IgD-negative memory B cell (primary cell): ENCODE measurements around the gene TMPRSS5. TPM values are rescaled to one million over a fixed set of nuclear protein-coding genes. Genes with fewer than 3 reads are reported as not detected.
A peak's percentile ranks its signal among the peaks of the same experiment; 100 is the strongest.
"Not testable (repeated sequence)": the region's sequence is repeated elsewhere in the genome, so short reads cannot be mapped to it uniquely, and the experiment has no call there.

ENCODE experiments used
- H3K27ac Mint-ChIP-seq, 3 donors: one replicate each; pipeline ENCODE4 v1.8.0; 2020 to 2022; ENCODE audit warnings: mild to moderate bottlenecking in 3 of 3, mixed read lengths in 3 of 3, moderate library complexity in 1 of 3
- H3K27me3 Mint-ChIP-seq: one replicate; pipeline ENCODE4 v1.8.0; 2021; ENCODE audit warnings: mixed read lengths
- H3K36me3 Mint-ChIP-seq: one replicate; pipeline ENCODE4 v1.8.0; 2020; ENCODE audit warnings: mild to moderate bottlenecking, mixed read lengths
- H3K4me1 Mint-ChIP-seq, 3 donors: one replicate each; pipeline ENCODE4 v1.8.0; 2020 to 2022; ENCODE audit warnings: mixed read lengths in 3 of 3, mild to moderate bottlenecking in 1 of 3
- H3K4me3 Mint-ChIP-seq, 4 donors: one replicate each; pipeline ENCODE4 v1.8.0; 2020 to 2022; ENCODE audit warnings: mild to moderate bottlenecking in 4 of 4, mixed read lengths in 4 of 4, moderate library complexity in 3 of 4
- H3K9me3 Mint-ChIP-seq, 3 donors: one replicate each; pipeline ENCODE4 v1.8.0; 2020 to 2021; ENCODE audit warnings: mixed read lengths in 3 of 3, mild to moderate bottlenecking in 1 of 3
- polyA plus RNA-seq: library from polyadenylated mRNA; unstranded; fragments of 300-500 nt; fragmentation: Illumina TruSeq; gene quantifications from one replicate; pipeline ENCODE4 v1.2.3, GENCODE V29; 2021

Gene TMPRSS5
- polyA plus RNA-seq, 1 donor from 2014 or later = not detected

DNA sequence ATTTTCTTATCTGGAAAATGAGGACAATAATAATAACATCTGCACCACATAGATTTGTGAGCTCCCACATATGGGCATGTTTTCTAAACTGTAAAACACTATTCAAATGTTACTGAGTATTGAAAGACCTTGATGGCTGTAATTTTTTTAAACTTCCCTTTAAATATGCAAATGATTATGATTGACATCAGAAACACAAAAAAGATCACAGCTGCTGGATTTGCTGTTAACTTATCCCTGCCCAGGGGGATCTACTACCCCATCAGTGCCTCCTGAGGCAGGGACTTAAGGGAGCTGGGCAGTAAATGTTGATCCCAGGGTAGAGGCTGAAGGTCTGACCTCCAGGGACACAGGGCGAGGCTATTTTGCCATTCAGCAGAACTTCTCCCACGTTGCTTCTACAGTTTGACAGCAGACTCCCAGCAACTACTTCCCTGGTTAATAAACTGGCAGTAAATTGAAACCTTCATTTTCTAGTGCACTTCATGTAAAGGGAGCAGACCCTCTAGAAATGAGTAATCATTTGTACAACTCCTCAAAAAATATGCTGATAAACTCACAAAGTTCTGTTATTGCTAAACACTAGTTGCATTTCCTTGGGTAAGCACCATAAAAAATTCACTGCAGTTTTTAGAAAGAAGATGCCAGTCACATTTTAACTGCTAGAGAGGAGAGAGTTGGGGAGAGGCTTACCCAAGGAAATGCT, 20.3 kb downstream of the TMPRSS5 start:
- no peaks in the 10 kb centered on the region for H3K9me3 Mint-ChIP-seq
- H3K4me3 Mint-ChIP-seq = no peak overlapping the region
- H3K4me1 Mint-ChIP-seq = peaks cover 0 to 8% (median 6%) of the 10 kb centered on the region in 3 donors
- no peak overlapping the region for H3K27ac Mint-ChIP-seq
- peaks cover 8% of the 10 kb centered on the region for H3K27me3 Mint-ChIP-seq
- H3K36me3 Mint-ChIP-seq = peaks cover 5% of the 10 kb centered on the region

DNA sequence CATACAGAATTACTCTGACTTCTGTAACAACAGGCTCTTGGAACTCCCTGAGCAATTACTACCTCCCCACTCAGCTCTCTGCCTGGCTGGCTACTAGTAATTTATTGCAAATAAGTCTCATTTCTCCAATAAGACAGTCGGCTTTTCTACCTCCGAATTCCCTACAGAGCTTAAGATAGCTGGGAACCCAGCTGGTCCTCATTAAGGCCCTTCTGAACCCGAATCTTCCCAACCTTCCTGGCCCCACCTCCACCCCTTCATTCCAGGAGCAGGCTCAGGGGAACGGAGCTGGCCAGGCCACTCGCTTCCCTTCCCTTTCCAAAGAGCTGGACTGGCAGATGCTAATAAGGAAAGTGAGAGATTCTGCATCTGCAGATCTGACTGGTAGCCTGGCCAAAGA, 21.6 kb downstream of the TMPRSS5 start:
- Mint-ChIP-seq H3K9me3 (no peaks in the 10 kb centered on the region), H3K36me3 (peaks cover 5% of the 10 kb centered on the region), H3K27me3 (peaks cover 8% of the 10 kb centered on the region), H3K4me3 (peak overlapping the region in 1 of 4 donors; percentile 22), H3K4me1 (peaks cover 0 to 8% (median 6%) of the 10 kb centered on the region in 3 donors), H3K27ac (no peak overlapping the region)

DNA sequence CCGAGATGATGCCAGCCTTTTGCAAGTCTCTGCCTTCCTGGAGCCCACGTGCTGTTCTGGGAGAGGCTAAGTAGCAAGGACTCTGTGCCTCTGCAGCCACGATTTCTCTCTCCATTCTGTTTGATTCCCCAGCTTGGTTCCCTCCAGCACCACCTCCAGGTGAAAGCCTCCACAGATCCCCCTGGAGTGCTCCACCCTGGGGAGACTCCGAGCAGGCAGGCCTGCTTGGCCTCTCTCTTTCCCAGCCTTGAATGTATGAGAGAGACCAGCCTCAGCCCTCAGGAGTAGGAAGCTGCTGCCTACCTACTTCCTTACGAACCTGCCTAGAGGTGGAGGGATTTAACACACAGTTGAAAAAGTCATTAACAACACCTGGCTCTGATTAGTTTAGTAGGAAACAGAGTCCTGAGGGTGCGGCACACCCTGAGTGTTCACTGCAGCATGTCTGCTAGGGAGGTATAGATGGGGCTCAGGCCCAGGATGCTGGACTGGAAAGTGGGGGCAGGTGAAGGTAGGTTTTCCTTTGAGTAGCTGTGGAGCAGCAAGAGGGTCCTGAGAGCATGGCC, 22.5 kb downstream of the TMPRSS5 start:
- H3K27ac Mint-ChIP-seq = no peak overlapping the region
- no peak overlapping the region for H3K4me3 Mint-ChIP-seq

DNA sequence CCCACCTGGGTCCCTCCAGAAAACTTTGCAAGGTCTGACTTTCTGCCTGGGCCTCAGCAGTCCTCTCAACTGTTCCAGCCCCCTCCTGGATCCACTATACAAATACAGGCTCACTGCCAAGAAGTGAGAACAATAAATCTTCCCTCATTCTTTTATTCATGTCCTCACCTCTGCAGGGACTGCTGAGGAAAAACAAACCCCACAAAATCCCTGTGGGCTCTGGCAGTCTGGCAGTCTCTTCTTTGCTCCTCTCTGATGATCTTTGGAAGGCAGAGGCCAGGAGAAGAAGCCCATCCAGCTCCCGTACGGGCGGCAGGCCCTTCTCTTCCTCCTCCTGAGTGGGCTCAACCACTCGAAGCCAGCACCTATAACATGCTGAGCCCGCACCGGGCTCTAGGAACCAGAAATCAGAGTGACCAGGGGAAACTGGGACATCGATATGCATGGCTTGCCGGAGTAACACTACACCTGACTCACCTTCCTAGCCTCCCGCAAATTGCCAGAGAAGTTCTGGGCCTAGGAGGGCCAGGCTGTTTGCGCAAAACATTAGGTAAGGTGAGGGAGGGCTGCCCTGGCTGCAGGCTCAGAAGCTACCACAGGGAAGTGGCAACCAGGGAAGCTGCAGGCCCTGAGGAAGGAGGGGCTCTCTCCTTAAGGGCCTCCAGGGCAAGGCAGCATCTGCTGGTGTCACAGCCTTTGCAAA, 24.2 kb downstream of the TMPRSS5 start:
- Mint-ChIP-seq H3K4me3 (no peak overlapping the region), H3K9me3 (no peaks in the 10 kb centered on the region), H3K27me3 (peaks cover 8% of the 10 kb centered on the region), H3K27ac (no peak overlapping the region), H3K4me1 (peaks cover 0 to 8% (median 6%) of the 10 kb centered on the region in 3 donors), H3K36me3 (peaks cover 2% of the 10 kb centered on the region)

More for the DNA sequence above, 22.5 kb downstream of the TMPRSS5 start:
- Mint-ChIP-seq H3K36me3 (peaks cover 5% of the 10 kb centered on the region), H3K4me1 (peaks cover 0 to 8% (median 6%) of the 10 kb centered on the region in 3 donors), H3K9me3 (no peaks in the 10 kb centered on the region), H3K27me3 (peaks cover 8% of the 10 kb centered on the region)

DNA sequence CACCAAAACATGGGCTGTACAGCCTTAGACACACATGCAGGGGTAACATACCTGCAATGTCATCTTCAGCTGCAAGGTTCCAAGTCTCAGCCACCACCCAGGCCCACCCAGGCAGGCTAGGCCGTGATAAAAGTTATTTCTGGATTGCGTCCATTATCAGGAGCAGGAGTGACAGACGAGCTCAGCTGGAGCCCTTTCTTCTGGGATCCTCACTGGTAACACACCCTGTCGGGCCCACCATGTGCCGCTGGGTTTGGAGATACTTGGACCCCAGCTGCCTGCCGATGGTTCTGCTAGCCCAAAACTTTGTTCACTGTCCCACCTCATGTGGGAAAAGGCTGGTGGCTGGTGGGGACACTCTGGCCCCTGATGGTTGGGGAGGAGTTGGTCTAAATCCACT, 24.8 kb downstream of the TMPRSS5 start:
- Mint-ChIP-seq H3K27ac (no peak overlapping the region), H3K36me3 (peaks cover 2% of the 10 kb centered on the region), H3K27me3 (peaks cover 8% of the 10 kb centered on the region), H3K9me3 (no peaks in the 10 kb centered on the region), H3K4me3 (no peak overlapping the region), H3K4me1 (peaks cover 0 to 8% (median 6%) of the 10 kb centered on the region in 3 donors)

DNA sequence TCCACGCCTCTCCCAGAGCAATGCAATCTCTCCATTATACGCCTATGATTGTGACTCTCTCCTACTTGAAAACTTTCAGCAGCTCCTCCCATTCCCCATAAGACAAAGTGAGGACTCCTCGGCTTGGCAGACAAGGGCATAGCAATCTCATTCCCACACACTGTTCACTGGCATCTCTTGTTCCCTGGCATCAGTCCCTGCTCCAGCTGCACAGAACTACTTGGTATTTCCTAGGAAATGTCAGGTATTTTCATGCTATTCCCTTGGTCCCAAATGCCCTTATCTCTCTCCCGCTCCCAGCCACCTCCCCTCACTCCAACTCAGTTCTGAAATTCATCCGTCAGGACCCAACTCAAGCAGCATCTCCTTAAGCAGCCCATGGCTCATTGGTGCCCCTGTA, 28.4 kb downstream of the TMPRSS5 start:
- no peaks in the 10 kb centered on the region for H3K36me3 Mint-ChIP-seq
- H3K27ac Mint-ChIP-seq = no peak overlapping the region
- H3K9me3 Mint-ChIP-seq = peaks cover 0 to 1% (median 0%) of the 10 kb centered on the region in 3 donors
- H3K4me3 Mint-ChIP-seq = no peak overlapping the region
- H3K4me1 Mint-ChIP-seq = no peaks in the 10 kb centered on the region
- peaks cover 10% of the 10 kb centered on the region for H3K27me3 Mint-ChIP-seq

DNA sequence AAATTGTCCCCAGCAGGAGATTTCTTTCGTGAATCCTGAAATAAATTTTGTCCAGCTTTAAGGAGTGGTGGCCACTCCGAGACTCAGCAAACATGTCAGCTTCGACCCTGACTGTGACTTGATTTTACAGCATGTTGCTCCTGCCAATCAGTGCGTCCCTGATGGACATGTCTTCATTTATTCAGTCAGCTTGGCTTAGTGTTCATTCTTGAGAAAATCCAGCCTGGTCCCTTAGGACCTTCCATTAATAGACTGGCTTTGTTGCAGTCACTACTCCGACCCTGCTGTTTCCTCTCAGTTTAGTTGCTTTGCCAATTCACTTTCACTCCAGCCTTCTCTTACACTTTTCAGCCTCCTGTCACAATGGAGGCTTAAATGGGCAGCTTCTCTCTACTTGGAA, 30.5 kb downstream of the TMPRSS5 start:
- H3K27me3 Mint-ChIP-seq = peaks cover 2% of the 10 kb centered on the region
- H3K27ac Mint-ChIP-seq = no peak overlapping the region
- no peak overlapping the region for H3K4me3 Mint-ChIP-seq
- H3K9me3 Mint-ChIP-seq = peaks cover 0 to 1% (median 0%) of the 10 kb centered on the region in 3 donors
- H3K4me1 Mint-ChIP-seq = no peaks in the 10 kb centered on the region
- no peaks in the 10 kb centered on the region for H3K36me3 Mint-ChIP-seq

DNA sequence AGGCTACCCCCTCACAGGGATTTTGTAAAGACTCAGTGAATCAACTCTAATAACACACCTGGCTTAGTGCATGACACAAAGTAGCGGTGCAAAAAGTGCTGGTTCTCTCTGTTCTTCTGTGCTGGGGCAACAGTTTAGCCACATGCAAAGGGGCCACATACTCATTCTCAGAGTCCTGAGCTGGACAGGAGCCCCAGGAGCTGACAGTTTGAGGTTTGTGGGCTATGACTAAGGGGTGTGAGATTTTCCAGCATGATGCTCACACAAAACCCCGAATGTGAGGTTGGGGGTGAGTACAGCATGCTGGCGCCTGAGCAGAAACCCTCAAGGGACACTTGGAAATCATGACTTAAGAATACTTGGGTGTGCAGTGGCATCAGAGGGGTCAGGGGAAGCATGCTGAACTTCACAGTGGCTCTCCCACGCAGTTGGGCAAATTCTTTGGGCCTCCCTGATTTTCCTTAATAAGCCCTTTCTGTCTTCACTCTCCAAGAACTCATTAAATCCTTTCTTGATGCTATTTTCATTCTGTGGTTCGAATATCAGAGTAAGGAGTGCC, 31.0 kb downstream of the TMPRSS5 start:
- no peaks in the 10 kb centered on the region for H3K4me1 Mint-ChIP-seq
- H3K9me3 Mint-ChIP-seq = peaks cover 0 to 1% (median 0%) of the 10 kb centered on the region in 3 donors
- H3K36me3 Mint-ChIP-seq = no peaks in the 10 kb centered on the region
- no peak overlapping the region for H3K4me3 Mint-ChIP-seq
- peaks cover 2% of the 10 kb centered on the region for H3K27me3 Mint-ChIP-seq
- H3K27ac Mint-ChIP-seq = no peak overlapping the region

DNA sequence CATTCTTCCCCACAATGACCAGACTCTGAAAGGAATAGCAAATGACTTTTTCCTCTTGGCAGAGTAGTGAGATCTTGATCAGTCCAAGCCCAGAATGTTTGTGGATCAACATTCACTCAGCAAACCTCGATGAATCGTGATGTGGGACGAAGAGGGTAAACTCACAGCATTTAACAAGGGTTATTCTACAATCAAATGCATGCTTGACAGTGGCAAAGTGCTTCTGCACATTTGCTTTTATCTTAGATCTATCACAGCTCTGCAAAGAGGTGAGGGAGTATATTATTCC, 31.8 kb downstream of the TMPRSS5 start:
- H3K9me3 Mint-ChIP-seq = peaks cover 0 to 1% (median 0%) of the 10 kb centered on the region in 3 donors
- H3K4me3 Mint-ChIP-seq = no peak overlapping the region
- no peaks in the 10 kb centered on the region for H3K36me3 Mint-ChIP-seq
- H3K27ac Mint-ChIP-seq = no peak overlapping the region
- H3K27me3 Mint-ChIP-seq = peaks cover 2% of the 10 kb centered on the region
- no peaks in the 10 kb centered on the region for H3K4me1 Mint-ChIP-seq

DNA sequence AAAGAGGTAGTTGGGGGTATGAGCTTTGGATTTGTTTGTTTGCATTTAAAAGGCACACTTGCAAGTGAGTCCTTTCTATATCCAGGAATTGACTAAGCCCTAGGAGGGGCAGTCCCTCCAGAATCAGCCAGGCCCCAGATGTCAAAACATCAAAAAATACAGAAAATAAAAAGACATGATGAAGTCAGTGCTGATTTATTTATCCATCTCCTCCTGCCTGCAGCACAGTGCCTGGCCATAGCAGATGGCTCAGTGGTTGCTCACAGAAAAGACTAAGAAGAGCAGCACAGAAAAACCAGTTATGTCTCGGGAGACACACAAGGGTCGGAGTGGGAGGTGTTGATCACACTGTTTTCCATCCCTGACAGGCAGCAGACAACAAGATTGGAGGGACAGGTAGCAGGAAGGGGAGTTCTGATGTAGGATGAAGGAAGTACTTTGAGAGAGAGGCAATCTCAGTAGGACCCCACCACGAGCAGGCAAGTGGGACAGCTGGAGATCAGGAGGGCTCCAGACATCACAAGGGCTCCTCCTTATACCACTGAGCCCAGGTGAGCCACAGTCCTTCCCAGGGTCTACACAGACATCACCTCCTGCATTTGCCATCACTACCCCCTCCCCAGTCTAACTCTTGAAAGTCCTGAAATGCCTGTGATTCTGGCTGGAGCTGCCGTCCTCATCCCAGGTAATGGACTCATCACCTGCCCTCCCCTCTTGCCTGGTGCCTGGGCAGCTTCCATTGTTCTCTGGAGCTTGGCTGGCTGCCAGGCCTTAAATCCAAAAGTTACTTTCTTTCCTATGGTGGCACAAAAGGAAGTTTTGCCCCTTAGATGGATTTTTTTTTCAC, 32.3 kb downstream of the TMPRSS5 start:
- Mint-ChIP-seq H3K9me3 (peaks cover 0 to 1% (median 0%) of the 10 kb centered on the region in 3 donors), H3K27ac (no peak overlapping the region), H3K4me1 (no peaks in the 10 kb centered on the region), H3K27me3 (peaks cover 2% of the 10 kb centered on the region), H3K4me3 (no peak overlapping the region), H3K36me3 (no peaks in the 10 kb centered on the region)

DNA sequence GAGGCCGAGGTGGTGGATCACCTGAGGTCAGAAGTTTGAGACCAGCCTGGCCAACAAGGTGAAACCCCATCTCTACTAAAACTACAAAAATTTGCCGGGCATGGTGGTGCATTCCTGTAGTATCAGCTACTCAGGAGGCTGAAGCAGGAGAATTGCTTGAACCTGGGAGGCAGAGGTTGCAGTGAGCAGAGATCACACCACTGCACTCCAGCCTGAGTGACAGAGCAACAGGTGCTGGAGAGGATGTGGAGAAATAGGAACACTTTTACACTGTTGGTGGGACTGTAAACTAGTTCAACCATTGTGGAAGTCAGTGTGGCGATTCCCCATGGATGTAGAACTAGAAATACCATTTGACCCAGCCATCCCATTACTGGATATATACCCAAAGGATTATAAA, 34.2 kb downstream of the TMPRSS5 start:
- not testable (repeated sequence) for H3K9me3 Mint-ChIP-seq, H3K27ac Mint-ChIP-seq, H3K27me3 Mint-ChIP-seq, H3K4me1 Mint-ChIP-seq, H3K4me3 Mint-ChIP-seq, H3K36me3 Mint-ChIP-seq

DNA sequence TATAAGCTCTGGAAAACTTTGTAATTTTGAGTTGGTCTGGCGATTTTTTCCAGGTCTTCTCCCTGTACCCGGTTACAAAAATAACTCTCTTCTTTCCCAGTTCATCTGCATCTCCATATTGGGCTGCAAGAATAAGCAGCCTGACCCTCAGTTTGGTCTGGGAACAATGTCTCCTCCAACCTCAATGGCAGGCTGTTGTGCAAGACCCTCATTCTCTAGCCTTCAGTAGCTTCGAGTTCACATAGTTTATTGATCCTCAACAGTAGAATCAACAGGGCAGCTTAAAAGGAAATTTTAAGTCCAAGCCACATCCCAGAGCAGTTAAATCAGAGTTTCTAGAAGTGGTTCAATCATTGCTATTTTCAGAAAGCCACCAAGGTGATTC, 35.3 kb downstream of the TMPRSS5 start:
- Mint-ChIP-seq H3K27me3 (peaks cover 2% of the 10 kb centered on the region), H3K9me3 (peaks cover 2 to 17% (median 15%) of the 10 kb centered on the region in 3 donors), H3K27ac (no peak overlapping the region), H3K4me1 (no peaks in the 10 kb centered on the region), H3K36me3 (no peaks in the 10 kb centered on the region), H3K4me3 (no peak overlapping the region)

DNA sequence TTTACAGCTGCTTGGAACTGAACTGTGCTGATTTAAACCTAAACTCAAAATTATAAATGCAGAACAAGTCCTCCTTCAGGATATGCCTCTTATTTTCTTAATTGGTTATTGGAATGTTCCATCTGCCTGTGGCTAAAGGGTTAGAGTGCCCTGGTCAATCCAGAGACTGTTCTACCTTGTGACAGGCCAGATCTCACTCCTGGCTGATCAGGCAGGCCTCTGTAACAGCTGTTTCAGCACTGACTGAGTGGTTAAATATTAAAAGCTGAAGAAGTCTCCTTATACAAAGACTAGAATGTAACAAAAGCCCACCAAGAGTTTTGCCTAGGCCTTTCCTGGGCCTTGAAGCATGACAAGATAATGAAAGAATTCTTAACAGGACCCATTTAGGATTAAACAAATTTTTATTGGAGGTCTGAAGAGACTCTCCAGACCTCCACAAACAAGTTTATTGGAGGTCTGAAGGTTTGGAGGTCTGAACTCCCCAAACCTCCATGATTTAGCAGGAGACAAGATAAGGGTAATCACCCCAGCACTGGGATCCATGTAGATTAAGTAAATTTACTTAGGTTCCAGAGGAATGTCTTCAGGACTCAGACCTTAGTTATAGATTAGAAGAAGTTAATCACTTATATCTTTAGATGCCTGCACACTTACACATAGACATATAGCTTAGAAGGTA, 35.8 kb downstream of the TMPRSS5 start:
- Mint-ChIP-seq H3K4me3 (no peak overlapping the region), H3K36me3 (no peaks in the 10 kb centered on the region), H3K27me3 (no peaks in the 10 kb centered on the region), H3K4me1 (no peaks in the 10 kb centered on the region), H3K27ac (no peak overlapping the region), H3K9me3 (peaks cover 3 to 20% (median 18%) of the 10 kb centered on the region in 3 donors)

DNA sequence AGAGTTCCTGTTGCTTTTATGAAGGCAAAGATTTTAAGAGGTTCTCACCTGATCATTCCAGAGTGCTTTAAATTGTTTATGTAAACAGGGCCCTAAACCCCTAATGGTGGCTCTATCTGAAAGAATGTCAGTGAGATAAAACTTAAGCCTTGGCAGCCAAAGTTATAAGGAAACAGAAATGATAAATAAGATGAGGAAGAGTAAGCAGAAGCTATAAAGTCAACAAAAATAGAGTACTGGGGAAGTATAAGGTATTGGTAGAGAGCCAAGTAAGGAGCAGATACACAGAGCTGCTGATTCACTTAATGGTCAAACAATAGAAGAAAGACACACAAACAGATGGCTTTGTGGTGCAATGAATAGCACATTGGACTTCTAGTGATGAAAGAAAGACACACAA, 37.9 kb downstream of the TMPRSS5 start:
- Mint-ChIP-seq H3K4me1 (no peaks in the 10 kb centered on the region), H3K36me3 (no peaks in the 10 kb centered on the region), H3K27me3 (peaks cover 6% of the 10 kb centered on the region), H3K9me3 (peaks cover 4 to 27% (median 19%) of the 10 kb centered on the region in 3 donors), H3K27ac (no peak overlapping the region), H3K4me3 (no peak overlapping the region)
